HCT116 (cell line): Measurements from ENCODE around the gene TMEM132D. TPM values are rescaled to one million over a fixed set of nuclear protein-coding genes. Genes with fewer than 3 reads are reported as not detected.

Experiments used
- ATAC-seq: fragments of 200-7000 bp; cut with Tn5 transposase; 2 replicates; pipeline ENCODE4 v1.9.1; 2020; ENCODE audit warnings: mild to moderate bottlenecking, moderate library complexity
- BruUV-seq: library from RNA; stranded (reverse); fragments of 400-500 nt; replicated peaks from 2 replicates; lab custom pipeline; 2021; lab: Mats Ljungman, UMichigan
- CTCF ChIA-PET: fragments of 300-600 bp; sonication (Branson Sonifier 250); formaldehyde crosslinking; loops from one replicate; lab custom pipeline; 2021; ENCODE audit warnings: antibody characterized with exemption; lab: Charles Lee
- POLR2A ChIA-PET: fragments of 300-600, 350-600 bp; sonication (Branson Sonifier 250); formaldehyde crosslinking; loops from one replicate; lab custom pipeline; 2021; ENCODE audit warnings: antibody characterized with exemption; lab: Charles Lee
- RAD21 ChIA-PET, 2 experiments: fragments of 300-600 bp; sonication (Branson Sonifier 250); formaldehyde crosslinking; loops; one replicate each; lab custom pipeline; 2023; ENCODE audit warnings: low total read pairs in 2 of 2; ENCODE audit not compliant: uncharacterized antibody in 2 of 2, unreplicated experiment in 2 of 2, low non-redundant PET in 1 of 2; lab: Charles Lee
- DNase-seq: peaks from one replicate; pipeline ENCODE4 v3.0.0-alpha.2; 2010; ENCODE audit warnings: low read depth, low spot score
- H2AFZ ChIP-seq: fragments of 200-600 bp; shearing (Covaris generic), sonication (generic); 2 replicates; pipeline ENCODE4 v1.6.1; 2017; ENCODE audit warnings: low read depth, mixed run types, mixed read lengths, antibody characterized with exemption, low read length; ENCODE audit not compliant: poor library complexity, severe bottlenecking
- H3K27ac ChIP-seq: 2 replicates; pipeline ENCODE4 v1.5.1; 2012; ENCODE audit warnings: low read depth, low read length
- H3K27me3 ChIP-seq: fragments of 200-600 bp; sonication (generic); 2 replicates; pipeline ENCODE4 v1.6.1; 2016; ENCODE audit warnings: mixed run types, low read length, mixed read lengths; ENCODE audit not compliant: insufficient read depth
- H3K36me3 ChIP-seq, 2 experiments: fragments of 200-500 bp in 1 of 2; fragments of 200-600 bp in 1 of 2; sonication (Bioruptor generic) in 1 of 2; sonication (generic) in 1 of 2; 2 replicates each; pipeline versions ENCODE4 v1.5.1 to v1.6.1; 2014 to 2016; ENCODE audit warnings: low read length in 2 of 2, inconsistent platforms in 1 of 2, mixed read lengths in 1 of 2, mixed run types in 1 of 2; ENCODE audit not compliant: insufficient read depth in 2 of 2, control insufficient read depth in 1 of 2
- H3K4me1 ChIP-seq, 2 experiments: fragments of 200-600 bp in 1 of 2; sonication (generic) in 1 of 2; 2 replicates each; pipeline versions ENCODE4 v1.5.1 to v1.6.1; 2012 to 2017; ENCODE audit warnings: low read length in 2 of 2, inconsistent platforms in 1 of 2, mild to moderate bottlenecking in 1 of 2, mixed read lengths in 1 of 2, mixed run types in 1 of 2, moderate library complexity in 1 of 2; ENCODE audit not compliant: insufficient read depth in 2 of 2, control insufficient read depth in 1 of 2
- H3K4me2 ChIP-seq: fragments of 200-600 bp; sonication (generic); 2 replicates; pipeline ENCODE4 v1.6.1; 2017; ENCODE audit warnings: mixed run types, low read length, mixed read lengths
- H3K4me3 ChIP-seq, 2 experiments: fragments of 200-600 bp in 1 of 2; sonication (generic) in 1 of 2; replicated peaks in 1 of 2; 2 replicates each; pipeline ENCODE4 v1.5.1; 2011 to 2016; ENCODE audit warnings: low read length in 2 of 2, control low read depth in 1 of 2, low read depth in 1 of 2, mild to moderate bottlenecking in 1 of 2, mixed read lengths in 1 of 2, mixed run types in 1 of 2
- H3K79me2 ChIP-seq: fragments of 200-600 bp; sonication (generic); 2 replicates; pipeline ENCODE4 v1.6.1; 2017; ENCODE audit warnings: mild to moderate bottlenecking, mixed run types, low read length, moderate library complexity, mixed read lengths; ENCODE audit not compliant: insufficient read depth
- H3K9ac ChIP-seq: fragments of 200-600 bp; sonication (generic); 2 replicates; pipeline ENCODE4 v1.6.1; 2016; ENCODE audit warnings: low read length, mixed read lengths
- H3K9me2 ChIP-seq: fragments of 200-600 bp; sonication (generic), shearing (Covaris generic); 2 replicates; pipeline ENCODE4 v1.6.1; 2017; ENCODE audit warnings: mixed run types, mild to moderate bottlenecking, moderate library complexity; ENCODE audit not compliant: insufficient read depth
- H3K9me3 ChIP-seq, 2 experiments: fragments of 200-500 bp in 1 of 2; fragments of 200-600 bp in 1 of 2; sonication (Bioruptor generic) in 1 of 2; sonication (generic) in 1 of 2; 2 replicates each; pipeline ENCODE4 v1.6.1; 2014 to 2017; ENCODE audit warnings: low read length in 2 of 2, mixed read lengths in 2 of 2, inconsistent platforms in 1 of 2, low read depth in 1 of 2, mild to moderate bottlenecking in 1 of 2, mixed run types in 1 of 2, moderate library complexity in 1 of 2; ENCODE audit not compliant: control insufficient read depth in 1 of 2, insufficient read depth in 1 of 2
- H4K20me1 ChIP-seq: fragments of 200-600 bp; sonication (generic), shearing (Covaris generic); 2 replicates; pipeline ENCODE4 v1.6.1; 2017; ENCODE audit warnings: mixed run types, mild to moderate bottlenecking, moderate library complexity; ENCODE audit not compliant: insufficient read depth
- ATF3 ChIP-seq: IDR thresholded peaks from 2 replicates; pipeline ENCODE4 v1.6.1; 2012
- CBX3 ChIP-seq: IDR thresholded peaks from 2 replicates; pipeline ENCODE4 v1.6.1; 2012; ENCODE audit warnings: low read depth
- CEBPB ChIP-seq: IDR thresholded peaks from 2 replicates; pipeline ENCODE4 v1.6.1; 2012; ENCODE audit warnings: low read depth
- CTCF ChIP-seq, 3 experiments: fragments of 200-600 bp in 1 of 3; sonication (generic) in 1 of 3; IDR thresholded peaks in 2 of 3; conservative IDR thresholded peaks in 1 of 3; 2 replicates each; pipeline ENCODE4 v1.5.1; 2012 to 2017; ENCODE audit warnings: low read depth in 2 of 3, low read length in 2 of 3, antibody characterized with exemption in 1 of 3, borderline replicate concordance in 1 of 3, control low read depth in 1 of 3, mild to moderate bottlenecking in 1 of 3, mixed read lengths in 1 of 3, mixed run types in 1 of 3, moderate library complexity in 1 of 3; ENCODE audit not compliant: insufficient read depth in 1 of 3
- EGR1 ChIP-seq: IDR thresholded peaks from 2 replicates; pipeline ENCODE4 v1.6.1; 2012; ENCODE audit warnings: low read depth
- ELF1 ChIP-seq: IDR thresholded peaks from 2 replicates; pipeline ENCODE4 v1.6.1; 2012; ENCODE audit warnings: low read depth, borderline replicate concordance
- EZH2 ChIP-seq: fragments of 200-600 bp; sonication (generic); IDR thresholded peaks from 2 replicates; pipeline ENCODE4 v1.6.1; 2017; ENCODE audit warnings: antibody characterized with exemption, mixed run types
- EZH2phosphoT487 ChIP-seq: fragments of 200-600 bp; IDR thresholded peaks from 2 replicates; pipeline ENCODE4 v1.6.1; 2018; ENCODE audit warnings: antibody characterized with exemption, borderline replicate concordance
- FOSL1 ChIP-seq: IDR thresholded peaks from 2 replicates; pipeline ENCODE4 v1.6.1; 2012; ENCODE audit warnings: low read depth
- JUND ChIP-seq: IDR thresholded peaks from 2 replicates; pipeline ENCODE4 v1.6.1; 2012
- POLR2A ChIP-seq: IDR thresholded peaks from 2 replicates; pipeline ENCODE4 v1.7.0; 2011; ENCODE audit warnings: borderline replicate concordance; ENCODE audit not compliant: insufficient read depth, insufficient read length; ENCODE audit errors: extremely low read depth
- RAD21 ChIP-seq: IDR thresholded peaks from 2 replicates; pipeline ENCODE4 v1.6.1; 2012; ENCODE audit warnings: low read depth, mild to moderate bottlenecking
- REST ChIP-seq: IDR thresholded peaks from 2 replicates; pipeline ENCODE4 v1.6.1; 2012; ENCODE audit warnings: low read depth
- SP1 ChIP-seq: IDR thresholded peaks from 2 replicates; pipeline ENCODE4 v1.6.1; 2012; ENCODE audit warnings: low read depth
- SRF ChIP-seq: IDR thresholded peaks from 2 replicates; pipeline ENCODE4 v1.6.1; 2012; ENCODE audit warnings: low read depth
- TCF7L2 ChIP-seq: IDR thresholded peaks from 2 replicates; pipeline ENCODE4 v1.7.0; 2011; ENCODE audit warnings: borderline replicate concordance, inconsistent platforms; ENCODE audit not compliant: insufficient read depth, insufficient read length; ENCODE audit errors: extremely low read depth
- YY1 ChIP-seq: IDR thresholded peaks from 2 replicates; pipeline ENCODE4 v1.6.1; 2011; ENCODE audit warnings: low read length, low read depth, moderate library complexity, mild to moderate bottlenecking; ENCODE audit not compliant: insufficient replicate concordance; ENCODE audit errors: extremely low read depth
- ZFX ChIP-seq: fragments of 450-650 bp; IDR thresholded peaks from 2 replicates; pipeline ENCODE4 v1.6.1; 2017
- intact Hi-C: fragments of 100-400 bp; cut with micrococcal nuclease; formaldehyde crosslinking; loops from 2 replicates; pipeline ENCODE4 v1.10.0; 2022
- total RNA-seq: library from RNA; stranded (reverse); gene quantifications from one replicate; pipeline ENCODE4 v1.2.1, GENCODE V29; 2021; ENCODE audit not compliant: unreplicated experiment

The TMEM132D gene
- total RNA-seq, 1 experiment from 2014 or later, result not detected

- H3K79me2 ChIP-seq, result no peaks in the 10 kb centered on the region
- H3K27me3 ChIP-seq, result no peaks in the 10 kb centered on the region
- CTCF ChIA-PET, result no interaction called here
- H4K20me1 ChIP-seq, result no peaks in the 10 kb centered on the region
- H3K9me2 ChIP-seq, result no peaks in the 10 kb centered on the region
- no peaks in the 10 kb centered on the region for H3K36me3 ChIP-seq
- no peak overlapping the region for H3K27ac ChIP-seq
- intact Hi-C loops, result no loop called here
- DNase-seq (no peak), ATAC-seq (no peak)
- TF ChIP-seq ATF3 (no peak), EZH2phosphoT487 (no peak), ZFX (no peak), REST (no peak), CBX3 (no peak), RAD21 (no peak), CTCF (IDR thresholded peaks at IDR 0.05 in 2 of 3, conservative IDR thresholded peaks at IDR 0.05 in 1 of 3; ENCODE audit: borderline replicate concordance in 1 of 3, insufficient read depth in 1 of 3, low read depth in 2 of 3, low read length in 2 of 3) (no peak), EZH2 (no peak), SRF (no peak), SP1 (no peak), YY1 (no peak), ELF1 (no peak), TCF7L2 (no peak), JUND (no peak), EGR1 (no peak), CEBPB (no peak), POLR2A (no peak), FOSL1 (no peak)
- peaks cover 10 to 15% of the 10 kb centered on the region in 2 experiments; a peak in 2 of 4 replicates for H3K9me3 ChIP-seq
- H3K9ac ChIP-seq, result no peak overlapping the region
- H3K4me1 ChIP-seq, result no peaks in the 10 kb centered on the region
- RAD21 ChIA-PET, result interaction anchor here in 1 of 2 experiments (0.6 kb wide), 1 partner anchor 696 kb away, joined by 3 read pairs; no protein-coding TSS in a partner anchor
- POLR2A ChIA-PET, result no interaction called here
- H2AFZ ChIP-seq, result no peak overlapping the region
- BruUV-seq, result no TSS peak
- H3K4me2 ChIP-seq, result no peak overlapping the region
- H3K4me3 ChIP-seq, result no peak overlapping the region
Measured at GRCh38 chr12:129294868-129295267, 609.0 kb downstream of the TMEM132D start.
